Stimulated activated CD4-positive, alpha-beta T cell treated with anti-CD3 and anti-CD28 coated beads, Interleukin-12 subunit alpha, Interleukin-12 subunit beta, amount 100 ng/mL, for 24 hours (primary cell): Measurements from ENCODE around the gene TTC34.
"Not testable (repeated sequence)": the region's sequence is repeated elsewhere in the genome, so short reads cannot be mapped to it uniquely, and the experiment has no call there.

ENCODE experiments used
- DNase-seq, 2 experiments: peaks; one replicate each; pipeline ENCODE4 v3.0.0-alpha.2; 2020; ENCODE audit warnings: low read depth in 2 of 2

TTC34 gene

GRCh38 chr1:2796890-2797740 lies 4.4 kb downstream of the TTC34 start:
- no peak for DNase-seq

GRCh38 chr1:2795926-2796325 lies 5.6 kb downstream of the TTC34 start:
- no peak for DNase-seq

GRCh38 chr1:2791027-2791760 lies 10.3 kb downstream of the TTC34 start:
- no peak for DNase-seq

DNA sequence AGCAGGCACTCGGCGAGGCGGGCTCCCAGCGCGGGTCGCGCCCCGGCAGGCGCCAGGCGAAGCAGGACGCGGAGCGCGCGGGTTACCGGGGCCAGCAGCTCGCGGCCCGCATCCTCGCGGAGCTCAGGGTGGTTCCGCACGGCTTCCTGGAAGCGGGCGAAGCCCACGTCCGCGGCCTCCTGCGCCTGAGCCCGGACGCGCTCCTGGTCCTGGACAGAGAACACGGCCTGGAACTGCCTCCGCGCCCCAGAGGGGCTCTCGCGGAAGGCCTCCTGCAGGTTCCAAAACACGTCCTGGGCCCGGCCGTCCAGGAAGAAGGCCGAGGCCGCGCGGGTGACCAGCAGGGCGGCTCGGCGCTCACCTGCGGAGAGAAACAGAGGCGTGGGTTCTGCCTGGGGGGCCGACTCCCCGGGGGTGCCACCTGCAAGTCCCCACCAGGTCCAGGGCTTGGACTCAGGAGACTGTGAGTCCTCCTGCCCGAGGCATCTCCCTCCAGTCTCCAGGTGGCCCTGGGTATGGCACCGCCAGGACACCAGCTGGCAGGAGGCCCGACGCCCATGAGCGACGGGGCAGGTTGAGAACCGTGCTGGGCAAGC lies 11.4 kb downstream of the TTC34 start:
- DNase-seq = no peak

GRCh38 chr1:2789164-2789985 lies 12.1 kb downstream of the TTC34 start:
- DNase-seq = no peak

- no peak for DNase-seq
Observed at GRCh38 chr1:2788506-2789163, 12.9 kb downstream of the TTC34 start.

DNA sequence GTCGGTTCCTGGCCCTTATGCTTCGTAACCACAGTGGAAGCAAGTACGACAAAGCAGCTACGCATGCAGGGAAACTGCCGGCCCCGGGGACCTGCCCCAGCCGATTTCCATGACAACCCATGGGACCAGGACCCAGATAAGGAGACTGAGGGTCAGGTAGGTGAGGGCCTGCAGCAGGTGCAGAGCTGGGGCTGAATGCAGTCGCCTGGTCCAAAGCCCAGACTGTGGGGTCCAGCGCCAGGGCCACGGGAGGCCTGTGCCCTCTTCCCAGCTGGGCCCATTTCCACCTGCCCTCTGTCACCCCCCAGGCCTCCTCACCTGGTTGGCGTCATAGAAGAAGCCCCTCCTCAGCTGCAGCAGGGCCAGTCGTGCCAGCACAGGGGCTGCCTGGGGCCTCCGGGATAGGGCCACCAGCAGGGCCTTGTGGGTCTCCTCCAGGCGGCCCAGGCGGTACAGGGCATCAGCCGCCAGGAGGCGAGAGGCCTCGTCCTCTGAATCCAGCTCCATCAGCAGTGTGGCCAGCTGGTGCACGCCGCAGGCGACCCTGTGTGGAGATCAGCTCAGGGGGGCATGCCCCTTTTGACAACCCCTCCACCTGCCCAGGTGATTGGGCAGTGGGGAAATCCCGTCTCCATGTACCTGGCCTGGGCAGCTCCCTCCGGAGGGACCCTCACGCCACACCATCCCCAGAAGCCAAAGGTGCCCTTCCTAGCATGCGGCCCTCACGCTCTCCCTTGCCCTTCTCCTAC lies 14.2 kb downstream of the TTC34 start:
- no peak for DNase-seq

DNA sequence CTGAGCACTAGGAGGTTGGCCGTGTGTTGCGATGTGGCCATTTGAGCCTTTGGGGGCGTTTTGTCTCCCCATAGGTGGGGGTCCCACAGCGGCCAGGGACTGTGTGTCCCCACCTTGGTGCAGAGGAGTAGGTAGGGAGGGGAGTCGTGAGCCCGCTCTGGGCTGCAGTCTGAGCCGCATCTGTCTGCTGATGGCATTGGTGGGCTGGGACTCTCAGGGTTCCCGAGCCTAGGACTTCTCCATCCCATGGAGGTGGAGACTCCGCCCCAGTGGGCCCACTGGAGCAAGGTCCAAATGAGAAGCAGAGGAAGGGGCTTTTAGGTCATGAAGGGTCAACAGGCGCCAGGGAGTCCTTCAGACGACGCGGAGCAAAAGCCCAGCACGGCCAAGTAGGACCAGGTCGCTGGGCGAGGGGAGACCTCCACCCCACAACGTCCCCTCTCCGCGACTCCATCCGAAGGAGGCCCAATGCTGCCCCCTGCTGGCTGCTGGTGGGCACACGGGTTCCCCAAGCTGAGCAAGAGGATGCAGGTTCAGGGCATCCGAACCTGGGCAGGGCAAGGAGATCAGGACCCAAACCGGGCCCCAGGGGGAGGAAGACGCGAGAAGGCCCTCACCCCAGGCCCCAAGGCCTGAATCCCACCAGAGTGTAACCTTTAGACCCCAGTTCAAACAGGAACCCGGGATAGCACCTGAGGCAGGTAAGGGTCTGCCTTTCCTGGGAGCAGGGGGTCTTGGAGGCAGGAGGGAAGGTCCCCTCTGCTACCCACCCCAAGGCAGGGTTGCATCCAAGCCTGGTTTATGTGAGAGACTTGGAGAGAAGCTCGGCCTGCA lies 14.9 kb downstream of the TTC34 start:
- peak; percentile 47 to 68 for DNase-seq

- no peak for DNase-seq
Observed at GRCh38 chr1:2785631-2786328, 15.7 kb downstream of the TTC34 start.

DNA sequence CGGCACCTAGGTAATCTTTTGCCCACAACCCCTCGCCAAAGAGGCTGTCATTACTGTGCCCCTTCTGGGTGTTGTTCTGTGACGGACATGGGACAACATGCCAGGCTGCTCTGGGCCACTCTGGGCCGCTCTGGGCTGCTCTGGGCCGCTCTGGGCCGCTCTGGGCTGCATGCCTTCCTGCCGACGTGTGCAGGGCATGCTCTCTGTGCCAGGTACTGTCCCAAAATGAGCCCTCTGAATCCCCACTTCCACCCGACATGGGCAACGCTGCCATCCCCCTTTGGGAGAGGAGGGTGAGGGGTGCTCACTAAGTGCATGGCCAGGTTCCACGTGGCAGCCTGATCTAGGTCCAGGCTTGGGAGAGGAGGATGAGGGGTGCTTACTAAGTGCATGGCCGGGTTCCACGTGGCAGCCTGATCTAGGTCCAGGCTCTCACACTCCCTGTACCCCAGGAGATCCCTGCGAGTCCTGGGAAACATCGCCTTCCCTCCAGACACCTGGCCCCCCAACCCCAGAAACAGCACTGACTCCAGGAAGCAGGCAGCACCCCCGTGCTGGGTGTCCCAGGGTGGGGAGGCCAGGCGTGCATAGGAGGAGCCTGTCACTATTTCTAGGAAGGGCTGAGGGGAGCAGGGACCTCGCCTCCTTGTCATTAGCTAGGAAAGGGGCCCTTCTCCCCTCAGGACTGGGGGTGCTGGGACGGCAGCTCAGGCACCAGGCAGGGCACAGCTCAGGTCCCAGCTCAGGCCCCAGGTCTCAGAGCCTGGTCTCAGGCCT lies 16.5 kb downstream of the TTC34 start:
- DNase-seq = no peak

- no peak for DNase-seq
Observed at GRCh38 chr1:2783435-2784397, 17.8 kb downstream of the TTC34 start.

DNA sequence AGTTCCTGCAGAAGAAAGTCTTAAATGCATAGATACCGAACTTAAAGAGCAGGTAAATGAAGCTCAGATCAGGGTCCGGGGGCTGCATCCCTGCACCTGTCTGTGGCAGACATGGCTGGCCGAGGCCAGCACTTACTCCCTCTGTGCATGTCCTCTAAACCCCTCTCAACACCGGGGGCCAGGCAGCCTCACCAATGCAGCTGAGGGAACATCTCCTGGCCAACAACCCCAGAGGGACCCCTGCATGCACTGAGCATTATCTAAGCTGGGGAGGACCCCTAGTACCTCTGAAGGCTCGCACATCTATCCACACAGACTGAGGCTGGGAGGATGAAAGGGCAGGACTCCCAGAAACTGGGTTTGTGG lies 18.4 kb downstream of the TTC34 start:
- no peak for DNase-seq

- DNase-seq = no peak
Observed at GRCh38 chr1:2781627-2782026, 19.9 kb downstream of the TTC34 start.

GRCh38 chr1:2778220-2778592 lies 23.3 kb downstream of the TTC34 start:
- no peak for DNase-seq

DNA sequence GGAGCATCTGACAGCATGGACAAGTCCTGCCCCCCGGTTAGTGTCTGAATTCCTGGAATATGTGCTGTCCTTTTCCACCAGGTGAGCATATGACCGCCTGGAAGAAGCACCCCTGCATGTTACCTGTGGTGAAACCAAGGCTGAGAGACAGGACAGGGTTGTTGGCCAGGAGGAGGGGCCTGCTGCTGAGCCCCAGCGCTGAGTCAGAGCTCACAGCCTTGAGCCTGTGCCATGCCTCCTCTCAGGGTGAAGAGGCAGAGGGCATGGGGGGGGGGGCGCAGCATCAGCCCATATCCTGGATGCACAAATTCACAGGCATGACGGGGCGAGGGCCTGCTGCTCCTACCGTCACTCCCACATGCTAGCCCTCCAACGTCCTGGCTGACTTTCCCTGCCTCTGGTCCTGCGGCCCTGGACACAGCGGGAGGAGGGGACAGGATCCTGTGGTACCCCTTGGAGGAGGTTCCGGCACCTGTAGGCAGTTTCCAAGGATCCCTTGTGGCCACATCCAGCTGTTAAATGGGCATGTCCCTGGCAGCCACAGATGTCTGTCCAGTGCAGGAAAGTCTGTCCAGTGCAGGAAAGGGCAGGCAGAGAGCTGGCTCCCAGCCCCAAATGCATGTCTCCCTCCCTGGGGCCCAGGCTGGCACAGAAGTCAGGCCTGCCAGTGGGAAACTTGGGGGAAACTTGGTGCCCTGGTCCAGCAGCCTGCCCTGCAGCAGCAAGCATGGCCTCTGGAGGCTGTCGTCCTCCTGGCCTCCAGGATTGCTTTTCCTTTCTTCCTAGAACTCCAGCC lies 23.9 kb downstream of the TTC34 start:
- no peak for DNase-seq

- not testable (repeated sequence) for DNase-seq
Observed at GRCh38 chr1:2775333-2775732, 26.2 kb downstream of the TTC34 start.
